Kidney glomerular epithelial cell (primary cell): ENCODE measurements around the gene RAB19.
A peak's percentile ranks its signal among the peaks of the same experiment; 100 is the strongest.

Experiments used
- DNase-seq: peaks from one replicate; lab custom pipeline; 2025; lab: John Stamatoyannopoulos, UW

The RAB19 gene, protein sequence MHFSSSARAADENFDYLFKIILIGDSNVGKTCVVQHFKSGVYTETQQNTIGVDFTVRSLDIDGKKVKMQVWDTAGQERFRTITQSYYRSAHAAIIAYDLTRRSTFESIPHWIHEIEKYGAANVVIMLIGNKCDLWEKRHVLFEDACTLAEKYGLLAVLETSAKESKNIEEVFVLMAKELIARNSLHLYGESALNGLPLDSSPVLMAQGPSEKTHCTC

DNA sequence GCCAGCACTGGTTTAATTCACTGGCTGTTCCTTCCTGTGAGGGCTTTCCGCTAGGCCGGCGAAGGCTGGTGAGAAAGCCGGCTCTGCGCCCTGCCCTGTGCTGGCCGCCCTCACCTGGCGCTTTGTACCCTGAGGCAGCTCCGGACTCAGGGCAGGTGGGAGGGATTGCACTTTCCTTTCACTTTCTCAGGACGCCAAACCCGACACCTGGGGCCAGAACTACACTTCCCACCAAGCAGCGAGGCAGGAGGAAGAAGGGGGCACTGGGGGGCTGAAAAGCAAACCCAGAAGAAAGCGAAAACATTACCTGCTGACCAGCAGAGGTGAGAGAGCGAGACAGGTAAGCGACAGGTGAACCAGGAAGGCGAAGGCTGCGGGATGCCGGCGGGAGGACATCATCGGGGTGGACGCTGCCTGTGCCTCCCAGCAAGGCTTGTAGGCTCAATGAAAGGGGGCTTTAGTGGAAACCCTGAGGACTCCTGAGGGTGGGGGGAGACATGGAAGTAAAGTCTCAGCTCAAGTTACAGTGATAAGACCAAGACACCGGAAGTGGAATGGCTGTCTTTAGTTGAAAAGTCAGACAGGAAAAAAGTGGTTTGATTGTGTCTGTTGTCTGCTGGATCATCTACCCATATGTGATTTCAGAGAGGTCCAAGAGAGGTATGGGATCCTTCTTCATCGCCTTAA, at the start of gene RAB19:
RAB19 (plus strand) TSS at position 181 of the 687 bp plus-strand sequence. CDS start 3,589 bp downstream, outside the sequence.
- DNase-seq, result peak; percentile 66

DNA sequence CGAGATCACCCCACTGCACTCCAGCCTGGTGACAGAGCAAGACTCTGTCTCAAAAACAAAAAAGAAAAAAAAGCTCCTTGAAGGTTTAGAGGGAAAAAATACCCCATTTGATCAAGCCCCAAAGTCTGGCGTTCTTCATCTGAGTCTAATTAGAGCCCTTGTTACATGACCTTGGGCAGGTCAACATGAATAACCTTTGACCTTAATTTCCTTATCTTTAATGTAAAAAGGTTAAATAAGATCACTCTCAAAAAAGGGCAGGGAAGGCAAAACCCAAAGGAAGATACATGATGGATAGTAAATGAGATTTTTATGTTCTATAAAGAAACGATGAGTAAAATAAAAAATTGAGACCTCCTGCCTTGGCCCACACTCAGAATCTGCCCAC, 45.8 kb upstream of the RAB19 start:
- DNase-seq, result no peak

DNA sequence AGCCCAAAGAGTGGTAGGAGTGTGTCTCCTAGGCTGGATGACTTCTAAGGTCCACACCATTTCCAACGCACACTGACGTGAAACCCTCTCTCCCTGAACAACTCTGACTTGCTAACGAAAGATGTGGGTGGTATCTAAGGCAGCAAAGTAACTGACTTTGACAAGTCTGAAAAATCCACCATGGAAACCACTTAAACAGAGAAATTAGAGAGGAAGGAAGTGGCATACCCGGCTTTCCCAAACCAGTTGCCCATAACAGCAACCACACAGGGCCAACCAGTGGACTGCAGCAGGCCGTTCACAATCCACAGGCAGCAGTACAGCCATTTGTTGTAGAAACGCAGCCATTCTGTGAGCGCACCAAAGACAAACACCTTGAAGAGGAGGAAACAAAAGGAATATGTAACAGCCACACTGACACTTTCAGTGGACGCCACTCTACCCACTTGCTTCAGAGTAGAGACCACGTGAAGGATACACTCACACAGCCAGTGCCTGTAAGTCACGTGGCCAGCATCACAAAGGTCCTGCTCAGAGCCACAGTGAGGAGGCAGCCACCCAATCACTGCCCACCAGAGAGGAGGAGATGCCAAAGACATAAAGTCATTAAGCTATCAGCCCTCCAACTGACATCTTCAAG, 45.3 kb upstream of the RAB19 start:
- no peak for DNase-seq

DNA sequence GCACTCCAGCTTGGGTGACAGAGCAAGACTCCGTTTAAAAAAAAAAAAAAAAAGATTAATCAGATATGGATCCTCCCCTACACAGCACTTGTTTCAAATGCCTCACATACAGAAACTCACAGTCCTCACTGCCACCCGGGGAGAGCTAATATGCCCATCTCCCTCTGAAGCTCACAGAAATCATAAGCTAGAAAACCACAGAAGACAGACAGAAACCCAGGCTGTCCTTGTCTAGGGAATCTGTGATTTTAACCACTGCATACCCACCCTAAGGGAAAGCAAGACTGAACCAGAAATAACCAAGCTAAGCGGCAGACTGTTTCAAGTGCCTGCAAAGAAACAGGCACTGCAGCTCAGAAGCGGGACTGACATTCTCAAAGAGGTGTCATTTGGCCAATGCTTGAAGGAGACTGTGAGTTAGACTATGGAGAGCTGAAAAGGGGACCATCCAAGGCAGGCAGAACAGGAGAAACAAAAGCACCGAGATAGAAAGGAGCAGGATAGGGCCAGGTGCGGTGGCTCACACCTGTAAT, 43.1 kb upstream of the RAB19 start:
- DNase-seq, result no peak

DNA sequence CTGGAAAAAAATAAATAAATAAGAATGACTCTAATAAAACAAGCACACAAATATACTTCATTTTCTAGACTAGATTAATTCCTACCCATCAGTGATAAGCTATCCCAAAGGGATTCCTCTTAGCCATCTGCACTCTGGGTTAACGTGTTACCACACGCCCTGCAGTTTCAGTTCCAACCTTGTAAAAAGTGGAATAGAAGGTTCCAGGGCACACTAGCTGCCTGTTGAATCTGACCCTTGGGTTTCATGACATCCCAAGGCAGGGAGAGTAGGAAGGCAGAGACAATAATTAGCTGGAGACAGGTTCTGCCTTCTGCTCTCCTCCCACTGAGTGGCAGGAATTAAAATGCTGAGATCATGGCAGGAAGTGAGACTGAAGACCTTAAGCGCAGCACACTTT, 39.0 kb upstream of the RAB19 start:
- DNase-seq, result no peak

DNA sequence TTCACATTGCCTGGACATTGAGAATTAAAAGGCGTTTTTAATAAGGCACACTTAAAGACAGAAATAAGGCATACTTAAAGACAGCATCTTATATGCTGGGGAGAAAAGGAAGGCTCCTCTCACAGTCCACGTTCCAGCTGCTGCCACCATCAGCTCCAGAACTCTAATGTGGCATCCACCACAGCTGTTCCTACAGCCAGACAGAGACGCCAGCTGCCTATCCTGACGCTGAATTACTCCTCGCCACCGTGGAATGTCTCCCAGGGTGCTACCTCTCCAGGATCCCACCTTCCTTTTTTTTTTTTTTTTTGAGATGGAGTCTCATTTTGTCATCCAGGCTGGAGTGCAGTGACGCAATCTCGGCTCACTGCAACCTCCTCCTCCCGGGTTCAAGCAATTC, 36.3 kb upstream of the RAB19 start:
- no peak for DNase-seq

DNA sequence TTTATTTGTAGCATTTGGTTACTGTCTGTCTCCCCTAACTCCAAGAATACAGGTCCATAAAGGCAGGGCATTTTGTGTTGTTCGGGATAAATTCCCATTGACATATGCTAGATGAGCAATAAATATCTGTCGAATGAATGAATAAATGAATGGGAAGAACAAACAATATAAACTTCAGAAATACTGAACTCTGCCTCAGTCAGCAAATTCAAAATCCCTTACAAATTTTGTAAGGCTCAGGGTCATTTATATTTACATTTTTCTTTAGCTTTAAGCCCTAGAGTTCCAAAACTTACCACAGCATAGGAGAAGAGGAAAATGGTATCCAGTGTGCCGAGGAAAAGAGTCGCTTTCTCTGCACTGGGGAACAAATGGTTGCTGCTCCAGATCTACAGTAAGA, 34.6 kb upstream of the RAB19 start:
- DNase-seq, result no peak

DNA sequence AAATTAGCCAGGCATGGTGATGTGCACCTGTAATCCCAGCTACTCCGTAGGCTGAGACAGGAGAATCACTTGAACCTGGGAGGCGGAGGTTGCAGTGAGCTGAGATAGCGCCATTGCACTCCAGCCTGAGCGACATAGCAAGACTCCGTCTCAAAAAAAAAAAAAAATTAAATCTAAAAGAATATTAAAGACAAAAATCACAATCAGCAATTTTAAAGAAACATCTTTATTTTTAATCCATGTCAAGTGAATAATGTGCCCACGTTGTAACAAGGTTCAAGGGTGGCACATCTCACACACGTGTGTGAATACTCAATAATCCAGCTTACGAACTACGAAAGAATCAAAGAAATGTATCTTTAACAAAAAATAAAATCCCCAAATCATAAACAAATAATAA, 28.5 kb upstream of the RAB19 start:
- DNase-seq, result no peak

DNA sequence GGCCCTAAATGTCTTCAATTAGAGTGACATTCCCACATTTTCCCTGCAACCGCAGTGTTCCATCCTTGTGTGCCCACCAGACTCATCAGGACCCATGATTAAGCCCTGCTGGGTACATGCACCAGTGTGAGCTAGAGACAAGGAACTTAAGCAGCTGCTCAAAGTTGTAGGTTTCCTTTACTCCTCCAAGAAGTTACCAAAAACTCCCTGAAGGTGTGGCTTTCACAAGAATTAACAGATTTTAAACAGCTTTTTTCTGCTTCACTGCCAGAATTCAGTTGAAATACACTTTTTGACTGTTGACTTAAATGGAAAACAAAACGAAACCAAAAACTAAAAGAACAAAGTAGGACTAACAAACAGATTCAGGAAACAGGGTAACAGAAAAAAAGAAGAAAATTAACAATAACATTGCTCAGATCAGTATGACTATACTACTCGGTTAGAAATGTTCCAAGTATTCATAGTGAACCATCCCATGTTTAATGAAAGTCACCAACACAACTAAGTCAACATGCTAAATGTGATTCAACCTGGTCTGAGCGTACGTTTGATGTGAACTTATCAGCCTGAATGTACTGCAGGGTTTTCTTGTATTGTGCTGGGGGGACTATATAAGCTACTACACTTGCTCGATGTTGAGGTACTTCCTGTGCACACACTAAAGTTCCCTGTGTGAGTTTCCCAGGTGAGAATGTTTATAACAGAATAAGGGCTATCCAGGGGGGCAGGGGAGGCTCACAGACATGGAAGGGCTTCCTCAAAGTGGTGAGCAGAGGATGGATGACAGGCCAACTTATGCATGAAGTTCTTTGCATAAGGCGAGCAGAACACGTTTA, 27.7 kb upstream of the RAB19 start:
- no peak for DNase-seq

DNA sequence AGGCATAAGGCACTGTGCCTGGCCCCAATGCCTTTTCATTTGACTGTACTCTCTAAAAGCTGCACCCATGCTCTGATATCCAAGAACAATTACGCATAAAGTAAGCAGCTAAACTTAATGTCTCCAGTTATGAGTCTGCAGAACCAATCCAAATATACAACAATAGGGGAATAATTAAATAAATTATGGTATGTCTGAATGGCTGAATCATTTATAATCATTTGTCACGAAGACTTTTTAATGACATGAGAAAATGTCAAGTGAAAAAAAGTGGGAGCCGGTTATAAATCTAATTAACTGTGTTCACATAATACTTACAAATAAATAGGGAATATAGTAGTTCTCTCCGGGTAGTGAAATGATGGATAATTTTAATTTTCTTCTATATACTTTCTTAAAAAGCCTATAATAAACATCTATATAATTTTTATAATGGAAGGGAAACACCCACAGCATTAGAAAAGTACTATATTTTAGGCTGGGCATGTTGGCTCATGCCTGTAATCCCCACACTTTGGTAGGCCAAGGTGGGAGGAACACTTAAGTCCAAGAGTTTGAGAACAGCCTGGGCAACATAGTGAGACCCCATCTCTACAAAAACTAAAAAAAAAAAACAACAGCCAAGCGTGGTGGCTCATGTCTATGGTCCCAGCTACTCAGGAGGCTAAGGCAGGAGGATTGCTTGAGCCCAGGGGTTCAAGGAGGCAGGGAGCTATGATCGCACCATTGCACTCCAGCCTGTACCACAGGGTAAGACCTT, 19.7 kb upstream of the RAB19 start:
- no peak for DNase-seq

DNA sequence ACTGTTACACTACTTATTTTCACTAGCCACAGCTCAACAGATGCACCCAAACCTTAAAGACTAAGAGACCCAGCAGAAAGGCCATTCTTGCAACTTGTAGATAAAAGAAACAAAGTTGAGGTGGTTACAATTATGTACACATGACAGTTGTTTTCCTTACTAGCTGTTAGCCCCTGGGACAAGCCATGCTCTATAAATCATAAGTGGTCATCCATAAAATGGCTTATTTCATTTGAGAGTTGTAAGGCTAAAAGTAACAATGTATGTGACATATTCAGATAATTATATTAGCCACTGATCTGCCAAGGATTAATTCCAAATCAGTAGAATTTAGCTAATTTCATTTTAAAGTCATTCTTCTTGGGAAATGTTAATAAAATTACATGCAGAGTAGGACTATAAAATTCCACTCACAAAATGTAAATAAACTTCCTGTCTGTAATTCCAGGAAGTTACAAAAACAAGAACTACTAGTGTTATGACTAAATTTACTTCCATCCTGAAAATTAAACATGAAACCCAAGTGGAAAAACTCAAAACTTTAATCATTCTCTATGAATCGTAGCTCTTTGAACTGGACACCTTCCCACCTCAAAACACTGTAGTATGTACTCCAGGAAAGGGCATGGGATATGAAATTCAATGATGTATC, 18.8 kb upstream of the RAB19 start:
- DNase-seq, result no peak

DNA sequence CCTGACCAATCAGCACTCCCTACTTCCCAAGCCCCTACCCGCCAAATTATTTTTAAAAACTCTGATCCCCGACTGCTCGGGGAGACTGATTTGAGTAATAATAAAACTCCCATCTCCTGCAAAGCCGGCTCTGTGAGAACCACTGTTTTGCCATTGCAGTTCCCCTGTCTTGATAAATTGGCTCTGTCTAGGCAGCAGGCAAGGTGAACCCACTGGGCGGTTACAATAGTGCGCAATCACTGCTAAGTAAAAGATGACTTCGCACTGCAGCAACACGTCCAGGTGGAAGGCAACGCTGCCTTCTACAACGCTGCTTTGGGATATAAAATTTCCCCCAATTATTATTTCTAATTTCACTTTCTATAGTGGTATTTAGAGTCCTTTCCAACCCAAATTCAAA, 14.4 kb upstream of the RAB19 start:
- no peak for DNase-seq

DNA sequence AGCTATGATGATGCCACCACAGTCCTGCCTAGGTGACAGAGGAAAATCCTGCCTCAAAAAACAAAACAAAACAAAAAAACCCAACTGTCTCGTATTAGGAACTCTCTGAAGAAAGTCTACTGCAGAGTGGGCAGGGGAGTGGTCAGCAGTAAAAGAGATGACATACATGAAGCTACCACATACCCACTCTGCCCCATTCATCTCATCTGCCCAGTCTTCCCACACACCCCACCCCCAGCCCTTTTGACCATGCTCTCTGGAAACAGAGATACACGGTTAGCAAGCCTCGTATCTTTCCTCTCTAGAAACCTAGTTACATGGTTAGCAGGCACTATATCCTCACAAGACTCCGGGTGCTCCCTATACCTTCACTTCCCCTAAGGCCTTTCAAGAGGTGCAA, 13.8 kb upstream of the RAB19 start:
- DNase-seq, result no peak

DNA sequence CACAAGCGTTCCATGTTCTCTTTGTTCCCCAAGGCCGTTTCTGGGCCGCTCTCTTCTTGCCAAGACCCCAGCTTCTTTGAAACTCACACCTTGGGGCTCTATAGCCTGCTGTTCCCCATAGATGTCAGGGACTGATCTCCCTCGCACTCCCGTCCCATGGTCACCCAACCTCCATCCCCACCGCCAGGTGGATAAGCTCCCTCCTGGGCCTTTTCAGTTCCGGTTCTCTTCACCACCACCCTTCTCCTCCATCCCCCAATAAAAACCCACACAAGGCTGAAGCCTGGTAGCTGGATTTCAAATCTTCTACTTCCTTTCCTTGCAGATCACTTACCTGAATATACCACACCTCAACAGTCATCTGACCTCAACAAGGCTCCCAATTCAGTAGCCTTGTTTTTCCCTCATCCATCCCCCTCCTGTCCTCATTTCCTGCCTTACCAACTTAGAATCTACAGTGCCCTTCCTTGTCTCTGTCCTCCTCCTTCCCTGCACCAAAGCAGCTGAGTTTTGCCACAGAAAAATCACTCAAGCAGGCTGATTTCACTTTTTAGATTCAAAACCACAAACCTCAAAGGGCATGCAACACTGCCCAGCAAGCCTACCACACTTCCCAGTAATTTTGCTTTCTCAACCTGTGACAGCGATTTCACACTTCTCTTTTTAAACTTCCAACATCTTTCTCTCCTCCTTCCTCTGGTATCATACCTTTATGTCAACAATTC, 13.2 kb upstream of the RAB19 start:
- peak; percentile 83 for DNase-seq

DNA sequence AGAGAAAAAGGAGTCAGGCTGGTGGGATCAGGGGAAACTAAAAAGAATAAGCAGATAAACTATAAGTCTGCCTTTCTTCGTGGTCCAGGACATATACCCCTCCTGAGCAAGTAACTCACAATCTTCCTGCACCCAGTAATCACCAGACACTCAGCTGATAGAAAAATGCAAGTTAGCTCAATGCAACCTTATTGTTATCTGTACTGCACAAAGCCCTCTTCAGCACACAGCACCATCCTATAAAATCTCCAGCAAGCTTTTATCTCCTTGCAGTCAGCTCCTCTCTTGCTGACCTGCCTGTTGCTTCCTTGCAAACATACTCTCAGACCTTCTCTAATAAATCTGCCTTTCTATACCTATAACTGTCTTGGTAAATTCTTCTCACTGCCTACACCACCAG, 12.2 kb upstream of the RAB19 start:
- no peak for DNase-seq

DNA sequence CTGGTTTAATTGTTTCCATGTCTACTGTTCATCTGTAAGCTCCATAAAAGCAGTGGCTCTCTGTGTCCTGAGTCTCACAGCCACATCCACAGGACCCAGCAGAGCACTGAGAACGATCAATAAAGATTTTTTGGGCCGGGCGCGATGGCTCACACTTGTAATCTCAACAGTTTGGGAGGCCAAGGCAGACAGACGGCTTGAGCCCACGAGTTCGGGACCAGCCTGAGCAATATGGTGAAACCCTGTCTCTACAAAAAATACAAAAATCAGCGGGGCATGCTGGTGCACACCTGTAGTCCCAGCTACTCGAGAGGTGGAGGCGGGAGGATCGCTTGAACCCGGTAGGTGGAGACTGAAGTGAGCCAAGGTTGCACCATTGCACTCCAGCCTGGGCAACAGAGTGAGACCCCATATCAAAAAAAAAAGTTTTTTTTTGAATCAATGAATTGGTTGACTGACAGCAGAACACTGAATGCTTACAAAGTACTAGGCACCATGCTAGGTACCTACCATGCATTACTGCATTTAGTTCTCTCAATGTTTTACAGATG, 10.0 kb upstream of the RAB19 start:
- DNase-seq, result no peak

DNA sequence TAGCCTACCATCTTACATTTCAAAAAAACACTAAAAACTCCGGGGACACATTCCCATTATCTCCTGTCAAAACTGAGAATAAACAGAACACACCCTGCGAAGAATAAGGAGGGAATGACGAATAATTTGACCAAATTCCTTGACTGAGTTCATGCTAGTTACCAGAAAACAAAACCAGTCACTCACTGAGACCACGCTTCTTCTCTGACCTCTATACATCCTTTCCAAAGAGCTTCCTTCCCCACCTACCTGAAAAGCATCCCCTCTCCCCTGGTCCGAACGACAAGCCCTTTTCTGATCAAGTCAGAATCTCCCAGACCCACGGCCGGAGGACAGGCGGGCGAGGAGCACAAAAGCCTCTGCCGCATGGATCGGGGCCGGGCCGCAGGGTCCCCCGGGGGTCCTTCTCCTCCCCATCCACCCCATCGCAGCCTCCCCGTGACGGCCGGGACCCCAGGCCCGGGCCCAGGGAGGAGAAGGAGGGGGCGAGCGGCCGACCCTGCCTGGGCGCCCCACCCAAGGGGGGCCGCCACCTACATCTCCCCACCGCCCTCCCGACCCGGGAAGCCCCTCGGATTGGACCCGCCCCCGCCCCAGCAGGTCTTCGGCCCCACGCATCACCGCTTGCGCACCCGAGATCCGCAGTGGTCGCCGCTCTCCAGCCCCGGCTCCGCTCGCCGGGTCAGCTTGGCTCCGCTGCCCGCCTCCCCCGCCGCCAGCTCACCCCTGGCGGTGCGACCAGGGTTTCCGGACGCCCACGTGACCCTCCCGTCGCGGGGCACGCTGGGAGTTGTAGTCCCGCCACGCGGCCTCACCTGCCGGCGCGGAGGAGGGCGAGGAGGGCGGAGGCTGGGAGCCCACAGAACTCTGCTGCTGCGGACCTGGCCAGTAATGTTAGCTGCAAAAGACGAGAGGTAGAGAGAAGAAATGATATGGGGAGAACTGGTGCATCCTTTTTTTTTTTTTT, 5.8 kb upstream of the RAB19 start, which contains the start of gene SLC37A3:
SLC37A3 (minus strand) TSS at position 747 of the 967 bp plus-strand sequence. CDS start 16,004 bp downstream, outside the sequence.
- peak; percentile 55 for DNase-seq

DNA sequence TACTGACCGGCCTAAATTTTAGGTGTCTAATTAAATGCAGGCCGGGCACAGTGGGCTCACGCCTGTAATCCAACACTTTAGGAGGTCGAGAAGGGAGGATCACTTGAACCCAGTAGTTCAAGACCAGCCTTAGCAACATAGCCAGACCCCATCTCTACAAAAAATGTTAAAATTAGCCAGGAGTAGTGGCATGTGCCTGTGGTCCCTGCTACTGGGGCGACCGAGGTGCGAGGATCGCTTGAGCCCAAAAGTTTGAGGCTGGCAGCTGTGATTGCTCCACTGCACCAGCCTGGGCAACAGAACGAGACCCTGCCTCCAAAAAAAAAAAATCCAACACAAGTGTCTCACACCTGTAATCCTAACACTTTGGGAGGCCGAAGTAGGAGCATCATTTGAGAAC, 5.0 kb upstream of the RAB19 start:
- DNase-seq, result no peak

DNA sequence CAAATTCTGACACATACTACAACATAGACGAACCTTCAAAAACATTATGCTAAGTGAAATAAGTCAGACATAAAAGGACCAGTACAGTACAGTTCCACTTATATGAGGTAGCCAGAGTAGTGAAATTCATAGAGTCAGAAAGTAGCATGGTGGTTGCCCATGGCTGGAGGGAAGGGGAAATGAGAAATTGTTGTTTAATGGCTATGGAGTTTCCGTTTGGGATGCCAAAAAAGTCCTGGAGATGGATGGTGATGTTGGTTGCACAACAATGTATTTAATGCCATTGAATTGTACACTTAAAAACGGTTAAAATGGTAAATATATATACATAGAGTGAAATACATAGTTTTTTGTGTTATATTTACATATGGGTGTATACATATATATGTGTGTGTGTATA, 3.5 kb upstream of the RAB19 start:
- no peak for DNase-seq
